Ovary (tissue), 9 donors: ENCODE data around the gene RCCD1. TPM values are rescaled to one million over a fixed set of nuclear protein-coding genes. Genes with fewer than 3 reads are reported as not detected.
"Not testable (repeated sequence)": the region's sequence is repeated elsewhere in the genome, so short reads cannot be mapped to it uniquely, and the experiment has no call there.

Experiments used
- DNase-seq, 5 donors: peaks; one replicate each; pipeline ENCODE4 v3.0.0-alpha.2; 2019 to 2020
- H3K27ac ChIP-seq, 2 donors: fragments of 200-600 bp; one replicate each; pipeline versions ENCODE4 v1.5.1 to v1.8.0; 2019 to 2022
- H3K27me3 ChIP-seq: fragments of 200-600 bp; one replicate; pipeline ENCODE4 v1.8.0; 2022
- H3K36me3 ChIP-seq: fragments of 200-600 bp; sonication (generic); one replicate; pipeline ENCODE4 v1.5.1; 2019
- H3K4me1 ChIP-seq: one replicate; pipeline ENCODE4 v1.8.1; 2013; ENCODE audit warnings: mild to moderate bottlenecking, moderate library complexity; ENCODE audit not compliant: insufficient read depth
- H3K4me3 ChIP-seq: fragments of 200-600 bp; sonication (generic); one replicate; pipeline ENCODE4 v1.5.1; 2017
- H3K9me3 ChIP-seq, 2 donors: fragments of 200-600 bp in 1 of 2; sonication (generic) in 1 of 2; one replicate each; pipeline versions ENCODE4 v1.5.1 to v1.8.1; 2013 to 2019; ENCODE audit warnings: mild to moderate bottlenecking in 1 of 2, moderate library complexity in 1 of 2
- EP300 ChIP-seq: sonication (generic); formaldehyde crosslinking; IDR thresholded peaks from one replicate; pipeline ENCODE4 v1.6.1; 2017; ENCODE audit warnings: antibody characterized with exemption
- POLR2A ChIP-seq: fragments of 450-650 bp; IDR thresholded peaks from one replicate; pipeline ENCODE4 v1.6.1; 2017; ENCODE audit warnings: antibody characterized with exemption, mild to moderate bottlenecking, moderate library complexity
- WGBS, 3 donors: extraction: QIAGEN DNeasy Blood & Tissue Kit in 1 of 3; methylation state at CpG; one replicate each; pipeline versions ENCODE4 v1.1.5 to v1.1.7; 2013 to 2017; 5-methylcytosine and 5-hydroxymethylcytosine counted together
- intact Hi-C, 4 donors: fragments of 100-400 bp; cut with DNase I; formaldehyde crosslinking; loops; one replicate each; pipeline versions ENCODE4 v1.11.0 to v1.15.1; 2022 to 2023
- polyA plus RNA-seq, 2 donors: library from polyadenylated mRNA; stranded (reverse); fragments of 200-250 nt in 1 of 2; fragments of 350-450 nt in 1 of 2; fragmentation: Illumina TruSeq in 1 of 2; extraction: RNeasy Lipid Tissue Mini Kit (QIAGEN cat#74804) in 1 of 2; gene quantifications; one replicate each; pipeline ENCODE4 v1.2.3, GENCODE V29; 2013 to 2014
- total RNA-seq, 7 donors: library from RNA; depleted of rRNA in 2 of 7; stranded (reverse); fragments of >200 nt in 2 of 7; fragmentation: NEBNext Ultra II Directional in 3 of 7; extraction: Animal tissue kit (Norgen Biotek cat#: 25700) in 3 of 7; gene quantifications; one replicate each; pipeline versions ENCODE4 v1.1.0 to v1.2.4, GENCODE V29; 2016 to 2023
- TF ChIP-seq, protein P1 (sequence below), 3 donors: fragments of 450-650 bp in 2 of 3; fragments of 200-600 bp in 1 of 3; IDR thresholded peaks; one replicate each; pipeline versions ENCODE4 v1.5.1 to v1.8.0; 2016 to 2022; ENCODE audit warnings: antibody characterized with exemption in 3 of 3, mild to moderate bottlenecking in 1 of 3
- donor health status: DM: no; HTN: no; CAD: no; lungs with moderate emphysema.
- donor health status: DM: no; HTN: no; CAD: no.
- donor health status: Bipolar disorder and iron deficiency.
- donor health status: DM: yes; HTN: yes; CAD: no.
- donor health status: DM: no; HTN: no; CAD: no.
- donor health status: DM: yes; HTN: yes; CAD: no.

Gene RCCD1
- total and polyA plus RNA-seq, 9 donors: 8.7 to 15.6 (median 13.3) TPM

DNA sequence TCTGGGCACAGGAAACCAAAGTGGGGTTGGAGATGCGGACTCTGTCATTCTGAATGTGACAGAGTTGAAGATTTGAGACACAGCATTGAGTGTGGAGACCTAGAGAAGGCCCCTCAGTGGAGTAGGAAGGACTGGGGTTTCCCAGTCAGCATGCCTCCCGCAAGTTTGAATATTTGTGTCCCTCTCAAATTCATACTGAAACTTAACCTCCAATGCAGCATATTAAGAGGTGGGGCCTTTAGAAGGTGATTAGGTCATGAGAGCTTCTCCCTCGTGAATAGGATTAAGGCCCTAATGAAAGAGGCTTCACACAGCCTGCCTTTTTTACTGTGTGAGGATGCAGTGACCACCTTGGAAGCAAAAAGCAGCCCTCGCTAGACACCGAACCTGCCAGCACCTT is 30.3 kb upstream of the RCCD1 start:
- TF ChIP-seq, protein P1, sequence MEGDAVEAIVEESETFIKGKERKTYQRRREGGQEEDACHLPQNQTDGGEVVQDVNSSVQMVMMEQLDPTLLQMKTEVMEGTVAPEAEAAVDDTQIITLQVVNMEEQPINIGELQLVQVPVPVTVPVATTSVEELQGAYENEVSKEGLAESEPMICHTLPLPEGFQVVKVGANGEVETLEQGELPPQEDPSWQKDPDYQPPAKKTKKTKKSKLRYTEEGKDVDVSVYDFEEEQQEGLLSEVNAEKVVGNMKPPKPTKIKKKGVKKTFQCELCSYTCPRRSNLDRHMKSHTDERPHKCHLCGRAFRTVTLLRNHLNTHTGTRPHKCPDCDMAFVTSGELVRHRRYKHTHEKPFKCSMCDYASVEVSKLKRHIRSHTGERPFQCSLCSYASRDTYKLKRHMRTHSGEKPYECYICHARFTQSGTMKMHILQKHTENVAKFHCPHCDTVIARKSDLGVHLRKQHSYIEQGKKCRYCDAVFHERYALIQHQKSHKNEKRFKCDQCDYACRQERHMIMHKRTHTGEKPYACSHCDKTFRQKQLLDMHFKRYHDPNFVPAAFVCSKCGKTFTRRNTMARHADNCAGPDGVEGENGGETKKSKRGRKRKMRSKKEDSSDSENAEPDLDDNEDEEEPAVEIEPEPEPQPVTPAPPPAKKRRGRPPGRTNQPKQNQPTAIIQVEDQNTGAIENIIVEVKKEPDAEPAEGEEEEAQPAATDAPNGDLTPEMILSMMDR (IDR thresholded peaks at IDR 0.05): no peak
- TF ChIP-seq EP300: no peak
- no peak for TF ChIP-seq POLR2A
- Histone ChIP-seq H3K27me3 (no peaks in the 10 kb centered on the region), H3K27ac (no peak overlapping the region), H3K4me1 (no peaks in the 10 kb centered on the region), H3K9me3 (no peaks in the 10 kb centered on the region), H3K36me3 (no peaks in the 10 kb centered on the region), H3K4me3 (no peak overlapping the region)
- intact Hi-C loops: no loop called here
- WGBS, 3 donors: 86 to 87% (median 86%) methylated on average over 5 of the region's 5 CpGs
- no peak for DNase-seq

DNA sequence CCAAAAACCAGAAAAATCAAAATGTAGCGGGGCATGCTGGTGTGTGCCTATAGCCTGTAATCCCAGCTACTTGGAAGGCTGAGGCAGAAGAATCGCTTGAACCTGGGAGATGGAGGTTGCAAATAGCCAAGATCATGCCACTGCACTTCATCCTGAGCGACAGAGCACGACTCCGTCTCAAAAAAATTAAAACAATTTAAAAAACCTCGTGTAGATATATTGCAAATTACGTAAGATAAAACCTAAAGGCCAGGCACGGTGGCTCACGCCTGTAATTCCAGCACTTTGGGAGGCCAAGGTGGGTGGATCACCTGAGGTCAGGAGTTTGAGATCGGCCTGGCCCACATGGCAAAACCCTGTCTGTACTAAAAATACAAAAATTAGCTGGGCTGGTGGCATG is 27.9 kb upstream of the RCCD1 start:
- H3K4me1 ChIP-seq, intact Hi-C loops, DNase-seq, H3K9me3 ChIP-seq, H3K27me3 ChIP-seq, H3K27ac ChIP-seq, H3K4me3 ChIP-seq, H3K36me3 ChIP-seq: not testable (repeated sequence)
- 88 to 91% (median 89%) methylated on average over 10 of the region's 10 CpGs for WGBS, 3 donors

DNA sequence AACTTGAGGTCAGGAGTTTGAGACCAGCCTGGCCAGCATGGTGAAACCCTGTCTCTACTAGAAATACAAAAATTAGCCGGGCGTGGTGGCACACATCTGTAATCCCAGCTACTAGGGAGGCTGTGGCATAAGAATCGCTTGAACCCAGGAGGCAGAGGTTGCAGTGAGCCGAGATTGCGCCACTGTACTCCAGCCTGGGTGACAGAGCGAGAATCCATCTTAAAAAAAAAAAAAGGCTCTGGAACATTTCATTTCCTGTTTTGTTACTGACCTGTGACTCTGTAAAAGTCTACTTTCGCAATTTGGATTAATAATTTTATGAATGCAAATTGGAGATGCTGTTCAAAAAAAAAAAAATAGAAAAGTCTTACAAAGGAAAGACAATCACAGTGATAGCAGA is 26.6 kb upstream of the RCCD1 start:
- H3K4me3 ChIP-seq, H3K27me3 ChIP-seq, DNase-seq, H3K9me3 ChIP-seq, H3K36me3 ChIP-seq, H3K27ac ChIP-seq, intact Hi-C loops: not testable (repeated sequence)
- WGBS, 3 donors: 94% methylated on average over 7 of the region's 7 CpGs
- peaks cover 12% of the 10 kb centered on the region for H3K4me1 ChIP-seq

DNA sequence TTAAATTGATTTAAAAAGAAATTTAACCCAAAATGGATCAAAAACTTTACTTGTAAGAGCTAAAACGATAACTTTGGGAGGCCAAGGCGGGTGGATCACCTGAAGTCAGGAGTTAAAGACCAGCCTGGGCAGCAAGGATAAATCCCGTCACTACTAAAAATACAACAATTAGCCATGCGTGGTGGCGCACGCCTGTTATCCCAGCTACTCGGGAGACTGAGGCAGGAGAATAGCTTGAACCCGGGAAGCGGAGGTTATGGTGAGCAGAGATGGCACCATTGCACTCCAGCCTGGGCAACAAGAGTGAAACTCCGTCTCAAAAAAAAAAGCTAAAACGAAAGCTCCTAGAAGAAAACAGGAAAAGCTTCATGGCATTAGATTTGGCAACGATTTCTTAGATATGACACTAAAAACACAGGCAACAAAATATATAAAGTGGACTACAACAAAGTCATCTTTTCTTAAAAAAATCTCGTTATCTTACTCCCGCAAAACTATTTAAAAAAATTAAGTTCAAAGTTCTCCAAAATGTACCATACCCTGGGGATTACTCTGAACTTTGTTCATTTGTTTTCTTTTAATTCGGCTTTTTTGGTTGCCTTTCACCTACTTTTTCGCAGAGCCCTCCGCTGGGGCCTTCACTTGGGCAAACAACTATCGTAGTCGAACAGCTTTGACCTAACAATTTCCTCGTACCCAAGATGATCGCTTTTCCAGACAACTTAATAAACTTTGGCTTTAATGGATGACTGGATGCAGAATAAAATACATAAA is 25.3 kb upstream of the RCCD1 start:
- intact Hi-C loops: no loop called here
- 40 to 55% (median 45%) methylated on average over 21 of the region's 21 CpGs for WGBS, 3 donors
- Histone ChIP-seq H3K27ac (peak overlapping the region; percentile 63 to 81), H3K4me3 (peak overlapping the region; percentile 66), H3K4me1 (peaks cover 12% of the 10 kb centered on the region), H3K27me3 (no peaks in the 10 kb centered on the region), H3K9me3 (no peaks in the 10 kb centered on the region), H3K36me3 (no peaks in the 10 kb centered on the region)
- DNase-seq: no peak
- TF ChIP-seq POLR2A: no peak

DNA sequence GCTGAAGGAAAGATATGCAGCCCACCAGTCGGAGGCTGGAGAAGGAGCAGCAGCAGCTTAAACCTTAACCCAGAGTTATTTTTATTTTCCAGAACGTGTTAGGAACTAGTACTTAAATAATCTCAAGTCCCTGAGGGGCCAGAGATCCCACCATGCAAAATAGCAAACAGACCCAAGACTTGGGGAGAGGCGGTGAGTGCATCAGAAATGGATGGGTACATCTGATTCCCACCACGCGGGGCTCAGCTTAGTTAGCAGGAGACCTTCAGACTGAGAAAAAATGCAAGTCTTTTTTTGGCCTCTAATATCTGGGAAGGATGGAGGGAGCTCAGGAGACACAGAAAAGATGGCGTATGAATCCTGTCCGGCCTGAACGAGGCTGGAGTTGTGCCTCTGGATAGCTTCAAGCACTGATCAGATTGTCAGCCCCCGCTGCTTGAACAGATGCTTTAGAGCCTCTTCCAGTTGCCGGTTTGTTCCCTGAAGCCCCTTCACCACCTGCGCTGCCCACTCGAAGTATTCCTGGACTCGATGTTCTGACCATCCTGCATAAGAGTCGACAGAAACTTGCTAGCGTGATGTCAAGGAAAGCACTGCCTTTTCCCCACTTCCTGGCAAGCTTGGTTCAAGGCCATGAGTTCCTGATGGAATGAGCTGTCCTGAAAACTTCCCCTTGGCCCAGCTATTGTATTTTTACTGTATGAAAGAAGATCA is 23.7 kb upstream of the RCCD1 start:
- DNase-seq: peak in 3 of 5 donors; percentile 41 to 60 (median 48)
- TF ChIP-seq POLR2A: no peak
- TF ChIP-seq EP300: no peak
- TF ChIP-seq, protein P1 (IDR thresholded peaks at IDR 0.05): no peak
- WGBS, 3 donors: 25 to 53% (median 36%) methylated on average over 15 of the region's 15 CpGs
- Histone ChIP-seq H3K27me3 (no peaks in the 10 kb centered on the region), H3K4me3 (peak overlapping the region; percentile 1), H3K9me3 (no peaks in the 10 kb centered on the region), H3K27ac (peak overlapping the region; percentile 76 to 81), H3K4me1 (peaks cover 15% of the 10 kb centered on the region), H3K36me3 (no peaks in the 10 kb centered on the region)
- intact Hi-C loops: no loop called here

DNA sequence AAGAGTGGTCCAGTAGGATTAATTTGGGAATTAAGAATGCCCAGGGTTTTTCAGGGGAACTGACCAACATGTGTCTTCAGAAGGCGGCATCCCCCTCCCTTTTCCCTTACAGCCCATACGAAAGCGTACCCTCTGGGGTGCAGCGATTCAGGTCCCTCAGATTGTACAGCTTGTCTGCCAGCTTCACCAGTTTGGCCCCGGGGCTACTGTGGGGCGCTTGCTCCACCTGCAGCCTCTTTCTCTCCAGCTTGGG is 23.2 kb upstream of the RCCD1 start:
- no peaks in the 10 kb centered on the region for H3K27me3 ChIP-seq
- TF ChIP-seq POLR2A: no peak
- no peak for TF ChIP-seq EP300
- TF ChIP-seq, protein P1 (IDR thresholded peaks at IDR 0.05): no peak
- peaks cover 18% of the 10 kb centered on the region for H3K4me1 ChIP-seq
- H3K27ac ChIP-seq: peak overlapping the region; percentile 76 to 81
- WGBS, 3 donors: 25 to 39% (median 32%) methylated on average over 6 of the region's 6 CpGs
- DNase-seq: no peak
- no peaks in the 10 kb centered on the region for H3K9me3 ChIP-seq
- H3K36me3 ChIP-seq: no peaks in the 10 kb centered on the region
- peak overlapping the region; percentile 69 for H3K4me3 ChIP-seq
- intact Hi-C loops: no loop called here
